ENCODE data around the gene ASCL3.

DNA sequence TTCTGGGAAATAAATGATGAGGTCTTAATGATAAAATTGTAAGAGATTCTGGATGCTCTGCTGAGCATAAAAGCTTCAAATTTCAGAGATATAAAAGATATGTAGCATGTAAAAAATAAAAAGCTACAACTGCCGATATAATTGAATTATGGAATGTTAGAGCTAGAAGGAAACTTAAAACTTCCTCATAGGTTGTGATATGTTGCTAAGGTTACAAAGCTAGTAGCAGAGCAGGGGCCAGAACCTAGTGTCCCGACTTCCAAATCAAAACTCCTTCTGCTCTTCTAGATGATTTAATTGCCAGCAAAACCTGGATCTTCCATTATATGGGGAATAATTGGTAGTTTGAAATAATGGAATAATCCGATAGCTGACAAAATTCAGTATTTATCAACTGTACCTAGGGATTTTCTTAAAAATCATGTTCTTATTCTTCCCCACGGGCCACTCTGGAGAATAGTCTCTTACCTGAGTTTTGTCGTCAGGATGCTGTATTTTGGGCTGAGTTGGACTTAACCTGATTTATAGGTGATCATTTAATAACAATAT lies at the start of gene ASCL3:
- TF ChIP-seq, protein P1, sequence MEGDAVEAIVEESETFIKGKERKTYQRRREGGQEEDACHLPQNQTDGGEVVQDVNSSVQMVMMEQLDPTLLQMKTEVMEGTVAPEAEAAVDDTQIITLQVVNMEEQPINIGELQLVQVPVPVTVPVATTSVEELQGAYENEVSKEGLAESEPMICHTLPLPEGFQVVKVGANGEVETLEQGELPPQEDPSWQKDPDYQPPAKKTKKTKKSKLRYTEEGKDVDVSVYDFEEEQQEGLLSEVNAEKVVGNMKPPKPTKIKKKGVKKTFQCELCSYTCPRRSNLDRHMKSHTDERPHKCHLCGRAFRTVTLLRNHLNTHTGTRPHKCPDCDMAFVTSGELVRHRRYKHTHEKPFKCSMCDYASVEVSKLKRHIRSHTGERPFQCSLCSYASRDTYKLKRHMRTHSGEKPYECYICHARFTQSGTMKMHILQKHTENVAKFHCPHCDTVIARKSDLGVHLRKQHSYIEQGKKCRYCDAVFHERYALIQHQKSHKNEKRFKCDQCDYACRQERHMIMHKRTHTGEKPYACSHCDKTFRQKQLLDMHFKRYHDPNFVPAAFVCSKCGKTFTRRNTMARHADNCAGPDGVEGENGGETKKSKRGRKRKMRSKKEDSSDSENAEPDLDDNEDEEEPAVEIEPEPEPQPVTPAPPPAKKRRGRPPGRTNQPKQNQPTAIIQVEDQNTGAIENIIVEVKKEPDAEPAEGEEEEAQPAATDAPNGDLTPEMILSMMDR (conservative IDR thresholded peaks at IDR 0.05; ENCODE audit: low read depth, low read length): no peak
- no peak for TF ChIP-seq EZH2 (IDR thresholded peaks at IDR 0.05; ENCODE audit: borderline replicate concordance, low read depth, low read length, poor library complexity, severe bottlenecking)

All from A673 (cell line).